HepG2 (cell line): ENCODE measurements around the gene PSKH1. TPM values are rescaled to one million over a fixed set of nuclear protein-coding genes. Genes with fewer than 3 reads are reported as not detected.

Experiments
- BHLHE40 ChIP-seq: IDR thresholded peaks from 2 replicates; pipeline ENCODE4 v1.6.1; 2011; ENCODE audit warnings: low read length, improper control_type of control experiment
- BRCA1 ChIP-seq: sonication (generic); formaldehyde crosslinking; IDR thresholded peaks from 2 replicates; pipeline ENCODE4 v1.4.0; 2020; ENCODE audit warnings: missing genetic modification reagents
- CSRNP1 ChIP-seq: sonication (generic); formaldehyde crosslinking; IDR thresholded peaks from 2 replicates; pipeline ENCODE4 v1.8.1; 2023; ENCODE audit warnings: mild to moderate bottlenecking, missing genetic modification reagents
- HNRNPLL ChIP-seq: fragments of 200-400 bp; formaldehyde crosslinking; IDR thresholded peaks from 2 replicates; pipeline ENCODE4 v1.6.1; 2017; ENCODE audit warnings: mild to moderate bottlenecking, low read depth, low read length; ENCODE audit not compliant: poor library complexity, severe bottlenecking
- IRX3 ChIP-seq: sonication (generic); formaldehyde crosslinking; IDR thresholded peaks from 2 replicates; pipeline ENCODE4 v1.8.1; 2023; ENCODE audit warnings: mild to moderate bottlenecking, low read depth, missing genetic modification reagents, borderline replicate concordance
- MEF2D ChIP-seq: sonication (generic); formaldehyde crosslinking; IDR thresholded peaks from 2 replicates; pipeline ENCODE4 v1.5.1; 2020; ENCODE audit warnings: mild to moderate bottlenecking, missing genetic modification reagents
- PATZ1 ChIP-seq: sonication (generic); formaldehyde crosslinking; IDR thresholded peaks from 2 replicates; pipeline ENCODE4 v1.4.0; 2020; ENCODE audit warnings: missing genetic modification reagents
- PCBP2 ChIP-seq: fragments of 200-400 bp; formaldehyde crosslinking; optimal IDR thresholded peaks from 2 replicates; pipeline ENCODE3; 2018; ENCODE audit warnings: low read length, low read depth; ENCODE audit not compliant: poor library complexity, severe bottlenecking
- PRMT3 ChIP-seq: sonication (generic); formaldehyde crosslinking; IDR thresholded peaks from 2 replicates; pipeline ENCODE4 v1.8.1; 2022; ENCODE audit warnings: low read depth, mild to moderate bottlenecking, moderate library complexity, missing genetic modification reagents, borderline replicate concordance
- SIX1 ChIP-seq: sonication (generic); formaldehyde crosslinking; IDR thresholded peaks from 2 replicates; pipeline ENCODE4 v1.4.0; 2020; ENCODE audit warnings: missing genetic modification reagents, borderline replicate concordance
- SMAD3 ChIP-seq: sonication (generic); formaldehyde crosslinking; IDR thresholded peaks from 2 replicates; pipeline ENCODE4 v1.4.0; 2020; ENCODE audit warnings: missing genetic modification reagents
- SPEN ChIP-seq: sonication (generic); formaldehyde crosslinking; IDR thresholded peaks from 2 replicates; pipeline ENCODE4 v1.5.1; 2020; ENCODE audit warnings: low read depth, mild to moderate bottlenecking, missing genetic modification reagents
- TRIM22 ChIP-seq: fragments of 450-650 bp; IDR thresholded peaks from 2 replicates; pipeline ENCODE4 v1.6.1; 2017
- ZGPAT ChIP-seq: IDR thresholded peaks from 2 replicates; pipeline ENCODE4 v1.6.1; 2016; ENCODE audit warnings: mild to moderate bottlenecking
- ZKSCAN5 ChIP-seq: sonication (generic); formaldehyde crosslinking; IDR thresholded peaks from 2 replicates; pipeline ENCODE4 v1.5.1; 2020; ENCODE audit warnings: mild to moderate bottlenecking, missing genetic modification reagents
- ZMYM2 ChIP-seq: sonication (generic); formaldehyde crosslinking; IDR thresholded peaks from 2 replicates; pipeline ENCODE4 v1.8.0; 2022; ENCODE audit warnings: mild to moderate bottlenecking, missing genetic modification reagents
- ZNF138 ChIP-seq: sonication (generic); formaldehyde crosslinking; IDR thresholded peaks from 2 replicates; pipeline ENCODE4 v1.5.0; 2020; ENCODE audit warnings: mild to moderate bottlenecking, low read depth, missing genetic modification reagents
- ZNF20 ChIP-seq: sonication (generic); formaldehyde crosslinking; IDR thresholded peaks from 2 replicates; pipeline ENCODE4 v1.4.0; 2020; ENCODE audit warnings: mild to moderate bottlenecking, moderate library complexity, missing genetic modification reagents
- ZNF337 ChIP-seq: sonication (generic); formaldehyde crosslinking; IDR thresholded peaks from 2 replicates; pipeline ENCODE4 v1.5.1; 2020; ENCODE audit warnings: missing genetic modification reagents, low read depth, mild to moderate bottlenecking, borderline replicate concordance
- ZNF784 ChIP-seq: sonication (generic); formaldehyde crosslinking; IDR thresholded peaks from 2 replicates; pipeline ENCODE4 v1.5.1; 2020; ENCODE audit warnings: missing genetic modification reagents, mild to moderate bottlenecking, borderline replicate concordance
- ZNF792 ChIP-seq: IDR thresholded peaks from 2 replicates; pipeline ENCODE4 v1.6.1; 2016
- ZSCAN31 ChIP-seq: sonication (generic); formaldehyde crosslinking; IDR thresholded peaks from 2 replicates; pipeline ENCODE4 v1.5.0; 2020; ENCODE audit warnings: low read depth, mild to moderate bottlenecking, missing genetic modification reagents
- polyA plus RNA-seq, 8 experiments: library from polyadenylated mRNA; depleted of rRNA in 3 of 8; stranded (reverse) in 7 of 8; unstranded in 1 of 8; fragments of >200 nt; fragmentation: Illumina TruSeq in 4 of 8; extraction: Trizol in 4 of 8; gene quantifications; 2 replicates each; pipeline versions ENCODE4 v1.2.1 to v1.2.3, GENCODE V29; 2011 to 2016; ENCODE audit warnings: low read depth in 4 of 8, missing spikeins in 1 of 8, mixed read lengths in 1 of 8; ENCODE audit not compliant: insufficient read depth in 1 of 8
- total RNA-seq, 5 experiments: library from RNA; depleted of rRNA; stranded (reverse); fragments of >200 nt; fragmentation: Illumina TruSeq; extraction: Trizol; gene quantifications; 2 replicates each; pipeline ENCODE4 v1.2.3, GENCODE V29; 2016; ENCODE audit warnings: low read depth in 1 of 5

The PSKH1 gene
- total and polyA plus RNA-seq, 2 of the 13 experiments (the other 11 are each of a cell fraction or from before 2014, with no cell fraction given) = 8.4 to 19.1 TPM

GRCh38 chr16:67872631-67873434 is 20.2 kb upstream of the PSKH1 start, which contains the start of gene EDC4 (continued):
- peak; percentile 96 for TF ChIP-seq CSRNP1
- TF ChIP-seq TRIM22 = no peak
- TF ChIP-seq BHLHE40 = peak; percentile 34; the same call in 1 of the 2 replicates
- TF ChIP-seq ZNF20 = no peak
- TF ChIP-seq ZKSCAN5 = 0 out of 2 replicates have a peak, but pooled peaks have one; percentile 44
- 0 out of 2 replicates have a peak, but pooled peaks have one; percentile 36 for TF ChIP-seq BRCA1 (CRISPR knock-in tag)
- TF ChIP-seq PCBP2 = no peak
- TF ChIP-seq ZNF792 (CRISPR knock-in tag) = peak; percentile 94
- peak; percentile 99 for TF ChIP-seq ZSCAN31 (CRISPR knock-in tag)
- peak; percentile 88 for TF ChIP-seq SPEN (CRISPR knock-in tag)
- TF ChIP-seq ZMYM2 (CRISPR knock-in tag) = no peak
- TF ChIP-seq MEF2D = peak; percentile 82
- TF ChIP-seq PRMT3 (CRISPR knock-in tag) = no peak
- TF ChIP-seq ZNF337 (CRISPR knock-in tag) = peak; percentile 58; the same call in 1 of the 2 replicates
- TF ChIP-seq ZNF138 (CRISPR knock-in tag) = peak; percentile 92; the same call in 1 of the 2 replicates
- TF ChIP-seq SMAD3 (CRISPR knock-in tag) = peak; percentile 96
- TF ChIP-seq ZNF784 (CRISPR knock-in tag) = peak; percentile 86; the same call in 1 of the 2 replicates
- TF ChIP-seq HNRNPLL = peak; percentile 85
- TF ChIP-seq SIX1 = peak; percentile 66; the same call in 1 of the 2 replicates
- TF ChIP-seq PATZ1 = peak; percentile 99
- TF ChIP-seq IRX3 (CRISPR knock-in tag) = no peak
- TF ChIP-seq ZGPAT (CRISPR knock-in tag) = peak; percentile 98
